NCI-H2196 treated with DMSO at 0.1 percent for 48 hours (cell line): ENCODE results near the gene VTN.

ENCODE experiments used
- DNase-seq: peaks from one replicate; lab custom pipeline; 2025; ENCODE audit not compliant: unreplicated experiment; lab: John Stamatoyannopoulos, UW

The VTN gene

GRCh38 chr17:28324781-28325180, 45.3 kb downstream of the VTN start:
- DNase-seq: no peak

- no peak for DNase-seq
Observed at GRCh38 chr17:28324267-28324745, 45.8 kb downstream of the VTN start.

GRCh38 chr17:28320215-28321061, 49.7 kb downstream of the VTN start:
- no peak for DNase-seq

DNA sequence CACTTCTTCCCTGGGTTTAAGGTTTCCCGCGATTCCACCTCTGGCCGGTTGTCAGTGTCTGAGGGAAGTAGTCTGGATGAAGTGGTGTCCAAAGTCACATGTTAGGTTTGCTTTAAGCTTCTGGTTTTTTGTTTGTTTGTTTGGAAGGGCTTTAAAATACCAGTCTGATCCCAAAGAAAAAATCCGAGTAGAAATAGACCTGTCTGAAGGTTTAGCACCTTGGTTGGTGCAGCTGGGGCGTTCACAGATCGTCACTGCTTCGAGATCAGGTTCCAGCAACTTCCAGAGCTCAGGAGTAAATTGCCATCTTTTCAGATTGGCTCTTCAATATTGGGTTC, 50.5 kb downstream of the VTN start:
- DNase-seq: no peak

- DNase-seq: peak; percentile 73
Observed at GRCh38 chr17:28318759-28319597, 51.1 kb downstream of the VTN start, which contains the start of gene TMEM97. TMEM97 (plus strand) TSS chr17:28319200; CDS start chr17:28319240, 40 bp downstream.

- no peak for DNase-seq
Observed at GRCh38 chr17:28317966-28318758, 51.9 kb downstream of the VTN start.
